ENCODE measurements around the gene TNNT3.
"Not testable (repeated sequence)": the region's sequence is repeated elsewhere in the genome, so short reads cannot be mapped to it uniquely, and the experiment has no call there.

Gene TNNT3

DNA sequence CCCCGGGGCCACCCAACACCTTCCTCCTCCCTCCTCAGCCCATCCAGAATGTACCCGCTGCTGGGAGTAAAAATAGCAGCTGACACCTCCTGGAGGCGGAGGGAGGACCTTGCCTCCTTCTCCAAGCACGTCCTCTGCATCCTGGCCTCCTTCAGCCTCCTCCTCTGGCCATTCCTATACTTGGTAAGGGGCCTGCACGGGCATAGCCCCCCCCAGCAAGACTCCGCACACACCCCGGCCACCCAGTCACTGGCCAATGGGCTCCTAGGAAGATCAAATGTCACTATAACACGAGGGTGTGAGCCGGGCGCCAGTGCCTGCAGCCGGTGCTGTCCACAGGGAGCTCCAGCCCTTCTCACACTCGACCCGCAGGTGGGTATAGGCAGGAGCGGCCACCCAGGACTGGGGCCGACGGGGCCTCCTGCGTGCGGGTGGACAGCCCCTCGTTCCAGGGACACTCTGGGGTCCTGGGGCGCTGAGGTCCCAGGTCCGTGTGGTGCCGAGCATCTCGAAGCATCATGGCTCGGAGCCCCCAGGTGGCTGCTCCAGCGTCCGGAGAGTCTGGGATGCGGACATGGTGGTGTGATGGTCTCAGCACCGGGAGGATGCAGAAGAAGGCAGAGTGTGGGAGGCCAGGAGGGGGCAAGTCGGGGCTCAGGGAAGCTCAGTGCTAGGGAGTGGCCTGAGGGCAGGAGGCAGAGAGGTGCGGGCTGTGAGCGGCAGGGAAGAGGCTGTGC, at the start of gene TNNT3:
Gene TNNT3 (plus strand): TSS at position 313 of the 737 bp plus-strand sequence. CDS start 3,172 bp downstream, outside the sequence.
- no peak for DNase-seq (ENCODE audit: low read depth in 2 of 2)

DNA sequence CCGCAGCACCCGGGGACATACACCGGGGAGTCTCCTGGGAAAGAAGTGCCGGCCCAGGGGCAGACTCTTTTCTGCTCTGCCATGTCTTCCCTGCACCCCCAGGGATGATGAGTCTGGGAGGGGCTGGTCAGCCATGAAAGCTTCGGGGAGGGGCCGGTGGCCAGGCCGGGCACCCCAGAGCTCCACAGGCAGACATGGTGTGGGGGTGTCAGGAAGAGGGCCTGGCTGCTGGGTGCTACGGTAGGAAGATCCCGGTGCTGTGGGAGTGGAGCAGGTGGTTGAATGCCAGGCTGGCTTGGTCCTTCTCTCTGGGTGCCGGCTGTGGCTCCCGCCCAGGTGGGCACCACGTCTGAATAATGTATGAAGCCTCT, 49.2 kb upstream of the TNNT3 start:
- DNase-seq (ENCODE audit: low read depth in 2 of 2): no peak

DNA sequence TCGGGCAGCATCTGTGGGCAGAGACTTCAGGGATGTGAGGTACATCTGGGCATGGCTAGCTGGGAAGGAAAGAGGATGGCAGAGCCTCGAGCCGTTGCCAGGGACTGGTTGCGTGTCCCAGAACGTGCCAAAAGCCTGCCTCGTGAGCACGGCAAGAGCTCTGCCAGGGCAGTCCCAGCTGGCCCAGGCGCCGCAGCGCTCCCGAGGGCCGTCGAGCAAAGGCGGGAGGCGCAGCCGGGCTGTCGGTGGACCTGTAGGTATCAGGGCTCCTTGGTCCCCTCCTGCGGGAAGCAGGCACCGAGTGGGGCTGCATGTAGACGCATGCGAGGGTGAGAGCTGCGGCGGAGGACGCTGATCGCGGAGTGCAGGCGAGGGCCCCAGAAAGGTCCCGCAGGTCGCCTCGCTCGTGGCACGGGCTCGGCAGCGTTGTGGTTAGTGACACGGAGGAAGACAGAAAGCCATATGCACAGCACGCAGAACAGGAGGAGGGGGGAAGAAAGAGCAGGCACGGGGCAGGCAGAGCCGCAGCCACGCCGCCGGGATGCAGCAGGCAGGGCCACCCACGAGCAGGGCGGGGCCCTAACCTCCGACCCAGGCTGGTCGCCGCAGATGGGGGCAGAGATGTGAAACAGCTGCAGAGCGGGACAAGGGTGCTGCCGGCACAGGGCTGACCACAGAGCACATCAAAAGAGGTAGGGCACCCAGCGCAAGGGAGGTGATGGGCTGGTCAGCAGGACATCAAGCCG, 48.6 kb upstream of the TNNT3 start:
- DNase-seq (ENCODE audit: low read depth in 2 of 2): no peak

DNA sequence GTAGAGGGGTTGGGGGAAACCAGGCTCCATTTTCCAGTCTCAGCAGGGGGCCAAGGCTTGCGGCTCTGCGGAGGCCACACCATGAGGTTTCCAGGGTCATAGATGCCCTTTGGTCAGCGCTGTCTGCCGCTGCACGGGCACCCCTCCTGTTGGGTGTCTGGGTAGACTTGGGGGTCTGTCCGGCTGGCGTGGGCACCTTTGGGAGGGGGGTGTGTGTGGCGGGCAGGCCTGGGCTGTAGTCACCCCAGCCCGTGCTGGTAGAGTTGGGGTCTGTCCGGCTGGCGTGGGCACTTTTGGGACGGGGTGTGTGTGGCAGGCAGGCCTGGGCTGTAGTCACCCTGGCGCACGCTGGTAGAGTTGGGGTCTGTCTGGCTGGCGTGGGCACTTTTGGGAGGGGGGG, 48.0 kb upstream of the TNNT3 start:
- no peak for DNase-seq (ENCODE audit: low read depth in 2 of 2)

DNA sequence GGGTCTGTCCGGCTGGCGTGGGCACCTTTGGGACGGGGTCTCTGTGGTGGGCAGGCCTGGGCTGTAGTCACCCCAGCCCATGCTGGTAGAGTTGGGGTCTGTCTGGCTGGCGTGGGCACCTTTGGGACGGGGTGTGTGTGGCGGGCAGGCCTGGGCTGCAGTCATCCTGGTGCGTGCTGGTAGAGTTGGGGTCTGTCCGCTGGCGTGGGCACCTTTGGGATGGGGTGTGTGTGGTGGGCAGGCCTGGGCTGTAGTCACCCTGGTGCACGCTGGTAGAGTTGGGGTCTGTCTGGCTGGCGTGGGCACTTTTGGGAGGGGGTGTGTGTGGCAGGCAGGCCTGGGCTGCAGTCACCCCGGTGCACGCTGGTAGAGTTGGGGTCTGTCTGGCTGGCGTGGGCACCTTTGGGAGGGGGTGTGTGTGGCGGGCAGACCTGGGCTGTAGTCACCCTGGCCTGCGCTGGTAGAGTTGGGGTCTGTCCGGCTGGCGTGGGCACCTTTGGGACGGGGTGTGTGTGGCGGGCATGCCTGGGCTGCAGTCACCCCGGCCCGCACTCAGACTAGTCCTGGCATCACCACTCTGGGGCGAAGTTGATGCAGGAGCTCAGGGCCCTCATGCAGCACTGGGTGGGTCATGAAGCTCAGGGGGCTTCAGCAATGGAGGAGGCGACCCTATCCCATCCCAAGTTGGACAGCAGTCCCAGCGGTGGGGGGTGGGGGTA, 47.1 kb upstream of the TNNT3 start:
- DNase-seq (ENCODE audit: low read depth in 2 of 2): no peak

DNA sequence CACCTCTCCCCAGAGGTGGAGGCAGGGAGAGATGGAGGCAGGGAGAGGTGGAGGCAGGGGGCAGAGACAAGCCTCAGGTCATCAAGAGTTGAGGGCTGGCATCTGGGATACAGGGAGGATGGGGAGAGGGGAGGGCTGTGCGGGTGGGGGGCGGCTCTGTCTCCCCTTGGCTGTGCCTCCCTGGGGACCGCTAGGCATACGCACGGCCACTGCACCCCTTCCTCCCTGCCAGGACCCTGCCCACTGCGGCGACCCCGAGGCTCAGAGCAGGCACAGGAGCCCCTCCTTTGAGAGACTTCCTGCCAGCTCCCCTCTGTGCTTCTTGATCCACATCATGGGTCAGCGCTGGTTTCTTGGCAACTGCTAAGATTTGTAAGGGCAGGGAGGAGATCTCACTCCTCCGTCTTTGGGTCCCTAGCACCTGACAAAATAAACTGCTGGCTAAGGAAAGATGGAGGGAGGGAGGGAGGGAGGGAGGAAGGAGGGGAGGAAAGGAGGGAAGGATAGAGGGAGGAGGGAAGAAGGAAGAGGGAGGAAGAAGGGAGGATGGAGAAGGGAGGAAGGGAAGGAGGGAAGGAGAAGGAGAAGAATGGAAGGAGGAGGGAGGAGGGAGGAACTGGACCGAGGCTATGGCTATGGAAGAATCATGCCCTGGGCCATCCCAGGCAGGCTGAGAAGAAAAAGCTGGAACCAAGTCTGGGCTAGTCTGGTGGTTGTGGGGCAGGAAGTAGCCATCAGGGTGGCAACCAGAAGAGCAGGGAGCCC, 46.3 kb upstream of the TNNT3 start:
- DNase-seq (ENCODE audit: low read depth in 2 of 2): no peak

DNA sequence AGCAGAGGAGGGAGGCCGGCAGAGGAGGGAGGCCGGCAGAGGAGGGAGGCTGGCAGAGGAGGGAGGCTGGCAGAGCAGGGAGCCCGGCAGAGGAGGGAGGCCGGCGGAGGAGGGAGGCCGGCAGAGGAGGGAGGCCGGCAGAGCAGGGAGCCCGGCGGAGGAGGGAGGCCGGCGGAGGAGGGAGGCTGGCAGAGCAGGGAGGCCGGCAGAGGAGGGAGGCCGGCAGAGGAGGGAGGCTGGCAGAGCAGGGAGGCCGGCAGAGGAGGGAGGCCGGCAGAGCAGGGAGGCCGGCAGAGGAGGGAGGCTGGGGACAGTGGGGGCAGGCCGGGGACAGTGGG, 45.7 kb upstream of the TNNT3 start:
- not testable (repeated sequence) for DNase-seq (ENCODE audit: low read depth in 2 of 2)

DNA sequence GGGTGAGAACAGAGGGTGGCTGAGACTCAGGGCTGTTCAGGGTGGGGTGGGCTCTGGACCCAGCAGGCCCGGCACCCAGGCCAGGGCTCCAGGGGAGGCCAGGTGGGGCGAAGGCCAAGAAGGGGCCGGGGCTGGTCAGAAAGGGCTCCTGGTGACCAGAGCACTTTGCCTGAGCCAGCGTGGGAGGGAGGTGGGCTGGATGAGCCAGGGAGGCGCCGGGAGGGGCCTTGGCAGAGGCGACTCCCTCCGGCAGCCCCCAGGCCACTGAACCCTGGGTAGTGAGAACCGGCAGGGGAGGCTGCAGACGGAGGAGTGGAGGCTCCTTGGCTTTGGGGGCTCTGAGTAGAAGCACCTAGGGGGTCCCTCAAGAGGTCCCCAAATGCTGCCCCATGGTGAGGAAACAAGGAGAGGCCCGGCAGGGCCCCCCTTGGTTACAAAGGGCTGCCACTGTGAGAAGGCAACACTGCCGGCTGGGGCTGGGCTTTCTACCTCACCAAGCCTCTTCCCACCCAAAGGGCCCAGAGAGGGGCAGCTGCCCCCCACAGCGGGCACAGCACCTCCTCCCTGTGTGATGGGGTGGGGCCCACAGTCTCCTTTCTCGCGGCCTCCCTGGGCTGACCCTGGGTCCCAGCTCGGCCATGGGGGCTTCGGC, 44.9 kb upstream of the TNNT3 start:
- DNase-seq (ENCODE audit: low read depth in 2 of 2): not testable (repeated sequence)

DNA sequence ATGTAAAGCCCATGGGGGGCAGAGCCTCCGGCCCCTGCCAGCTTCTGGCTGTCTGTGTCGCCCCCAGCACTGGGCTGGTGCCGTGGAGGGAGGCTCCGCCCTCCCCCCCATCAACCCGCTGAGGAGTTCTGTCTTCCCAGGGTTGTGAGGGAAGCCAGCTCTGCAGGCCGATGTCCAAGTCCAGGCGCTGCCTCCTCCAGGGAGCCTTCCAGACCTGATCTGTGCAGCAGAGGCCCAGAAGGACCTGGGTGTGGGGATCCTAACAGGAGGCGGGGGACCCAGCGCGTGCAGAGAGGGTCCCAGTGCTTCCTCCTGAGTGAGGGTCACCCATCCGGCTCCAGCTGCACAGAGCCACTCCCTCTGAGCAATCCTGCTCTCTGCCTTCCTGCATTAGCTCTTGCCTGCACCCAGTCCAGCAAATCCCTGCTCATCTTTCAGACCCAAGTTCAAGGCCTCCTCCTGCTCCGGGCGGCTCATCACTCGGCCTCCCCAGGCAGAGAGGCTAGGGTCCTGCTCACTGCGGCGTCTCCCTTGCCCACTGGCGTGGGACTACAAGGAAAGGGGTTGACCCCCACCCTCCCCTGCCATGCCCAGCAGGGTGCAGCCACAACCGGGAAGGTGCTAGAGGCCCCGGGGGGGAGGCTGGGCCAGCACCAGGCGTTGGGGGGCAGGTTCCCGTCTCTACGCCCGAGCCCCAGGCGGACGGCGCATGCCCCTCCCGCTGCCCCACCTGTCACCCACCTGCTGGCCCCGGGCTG, 44.2 kb upstream of the TNNT3 start:
- DNase-seq (ENCODE audit: low read depth in 2 of 2): no peak

DNA sequence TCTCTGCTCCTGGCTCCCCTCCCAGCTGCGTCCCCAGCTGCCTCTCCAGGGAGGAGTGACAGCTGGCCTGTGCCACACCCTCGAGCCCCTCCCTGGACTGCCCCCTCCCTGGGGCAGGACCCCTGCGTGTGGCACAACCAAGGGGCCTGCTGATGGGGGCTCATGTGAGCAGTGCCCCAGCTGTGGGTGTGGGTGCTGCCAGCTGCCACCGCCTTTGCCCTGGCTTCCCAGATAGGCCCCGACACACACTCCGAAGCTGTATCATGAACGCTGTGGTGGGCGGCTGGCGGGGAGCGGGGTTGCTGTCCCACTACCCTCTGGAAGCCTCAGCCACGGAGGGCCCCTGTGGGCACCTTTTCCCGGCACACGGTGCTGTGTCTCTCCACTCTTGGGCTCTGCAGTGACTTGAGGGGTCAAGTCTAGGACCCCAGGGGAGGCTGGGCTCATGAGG, 43.6 kb upstream of the TNNT3 start:
- DNase-seq (ENCODE audit: low read depth in 2 of 2): not testable (repeated sequence)

DNA sequence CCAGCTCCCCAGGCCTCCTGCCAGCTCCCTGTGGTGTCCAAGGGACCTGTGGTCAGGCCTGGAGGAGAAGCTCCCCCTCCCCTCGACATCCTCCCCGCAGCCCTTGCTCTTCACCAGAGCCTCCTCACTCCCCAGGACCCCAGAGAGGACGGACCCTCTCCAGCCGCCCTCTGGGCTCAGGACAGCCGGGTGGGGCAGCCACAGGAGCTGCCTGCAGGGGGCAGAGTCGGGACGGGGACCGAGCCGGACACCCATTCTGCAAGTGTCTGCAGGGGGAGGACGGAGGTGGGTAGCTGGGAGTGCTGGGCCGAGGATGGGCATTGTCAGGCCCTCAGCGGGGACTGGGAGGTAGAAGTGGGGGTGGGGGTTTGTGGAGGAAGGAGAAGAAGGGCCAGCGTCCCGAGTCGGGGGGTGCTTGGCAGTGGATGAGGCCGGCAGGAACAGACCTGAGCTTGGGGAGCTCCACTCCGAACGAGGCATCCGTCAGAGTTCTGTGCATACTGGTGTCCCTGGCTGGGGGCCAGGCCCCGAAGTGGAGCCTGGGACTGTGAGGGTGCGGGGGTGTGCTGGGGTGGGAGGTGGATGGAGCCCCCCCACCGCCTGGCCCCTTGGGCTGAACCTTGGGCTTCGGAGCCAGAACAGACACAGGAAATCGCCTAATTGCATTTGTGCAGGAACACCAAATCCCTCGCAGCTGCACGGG, 43.0 kb upstream of the TNNT3 start:
- no peak for DNase-seq (ENCODE audit: low read depth in 2 of 2)

DNA sequence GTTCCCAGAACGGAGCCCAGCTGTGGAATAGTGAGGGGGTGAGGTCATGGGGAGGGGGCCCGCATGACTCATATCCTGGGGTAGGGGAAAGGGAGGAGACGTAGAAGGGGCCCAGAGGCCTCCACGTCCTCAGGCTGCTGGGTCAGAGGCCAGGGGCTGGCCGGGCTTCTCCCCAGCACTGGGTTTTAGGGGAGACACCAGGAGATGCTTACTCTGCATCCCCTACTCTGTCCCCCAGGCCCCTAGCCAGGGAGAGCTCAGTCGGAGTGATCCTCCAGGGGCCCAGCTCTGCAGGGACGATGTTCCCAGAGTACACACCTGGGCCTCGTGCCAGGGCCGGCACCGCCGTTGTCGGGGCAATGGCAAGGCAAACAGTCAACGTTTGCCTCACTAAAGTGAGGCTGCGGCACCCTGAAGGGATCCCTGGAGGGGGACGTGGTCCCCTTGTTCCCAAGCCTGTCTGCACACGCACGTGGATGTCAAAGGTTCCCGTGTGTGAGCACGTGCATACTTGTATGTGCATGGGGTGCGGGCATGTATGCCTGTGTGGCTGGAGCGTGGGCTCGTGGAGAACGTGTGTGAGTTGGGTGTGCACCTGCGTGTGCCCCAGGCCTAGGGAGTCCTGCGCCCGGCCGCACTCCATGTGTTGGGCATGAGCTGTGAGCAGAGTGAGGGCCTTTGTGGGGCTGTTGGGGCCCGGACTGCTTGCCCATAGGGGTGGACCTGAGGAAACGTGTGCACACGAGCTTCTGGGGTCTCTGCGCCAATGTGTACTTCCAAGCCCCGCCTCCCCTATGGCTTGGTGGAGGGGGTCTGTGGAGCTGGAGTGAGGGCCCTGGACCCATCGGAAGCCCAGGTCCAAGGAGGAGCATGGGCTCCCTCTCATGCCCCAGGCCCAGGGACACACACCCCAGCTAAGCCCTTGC, 42.0 kb upstream of the TNNT3 start:
- DNase-seq (ENCODE audit: low read depth in 2 of 2): no peak

DNA sequence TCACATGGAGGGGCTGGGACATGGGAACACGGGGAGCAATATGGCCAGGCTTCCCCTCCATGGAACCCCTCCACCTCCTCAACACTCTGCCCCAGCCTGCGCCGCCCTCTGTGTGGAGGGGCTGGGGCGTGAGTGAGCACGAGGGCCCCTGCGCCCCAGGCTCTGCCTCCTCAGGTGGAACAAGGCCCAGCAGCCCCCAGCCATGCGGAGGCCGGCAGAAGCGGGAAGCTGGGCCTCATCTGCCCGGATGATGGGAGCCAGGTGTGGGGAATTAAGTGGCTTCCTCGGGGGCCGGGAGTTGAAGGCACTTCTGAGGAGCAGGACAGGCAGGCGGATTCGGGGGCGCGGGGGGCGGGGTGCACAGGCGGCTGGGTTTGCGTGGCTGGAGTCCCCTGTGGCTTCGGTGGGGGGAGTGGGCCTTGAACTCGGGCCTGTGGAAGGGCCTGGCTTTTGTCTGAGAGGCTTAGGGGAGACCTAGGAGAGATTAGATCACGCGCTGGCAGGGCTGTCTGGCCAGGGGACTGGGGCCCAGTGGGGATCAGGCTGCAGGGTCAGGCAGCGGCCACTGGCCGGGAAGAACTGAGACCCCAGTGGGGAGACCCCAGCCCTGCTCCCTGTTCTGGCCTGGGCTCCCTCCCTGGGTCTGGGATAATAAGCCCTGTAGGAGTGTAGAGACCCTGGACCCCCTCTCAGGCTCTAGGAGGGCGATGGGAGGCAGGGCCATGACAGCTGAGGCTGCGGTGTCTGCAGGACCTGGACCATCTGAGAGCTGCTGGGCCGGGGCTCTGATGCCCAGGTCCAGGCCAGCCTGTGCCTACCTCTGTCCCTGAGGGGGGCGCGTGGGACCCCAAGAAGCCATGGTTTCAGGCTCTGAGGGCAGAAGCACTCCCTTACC, 41.1 kb upstream of the TNNT3 start:
- no peak for DNase-seq (ENCODE audit: low read depth in 2 of 2)

DNA sequence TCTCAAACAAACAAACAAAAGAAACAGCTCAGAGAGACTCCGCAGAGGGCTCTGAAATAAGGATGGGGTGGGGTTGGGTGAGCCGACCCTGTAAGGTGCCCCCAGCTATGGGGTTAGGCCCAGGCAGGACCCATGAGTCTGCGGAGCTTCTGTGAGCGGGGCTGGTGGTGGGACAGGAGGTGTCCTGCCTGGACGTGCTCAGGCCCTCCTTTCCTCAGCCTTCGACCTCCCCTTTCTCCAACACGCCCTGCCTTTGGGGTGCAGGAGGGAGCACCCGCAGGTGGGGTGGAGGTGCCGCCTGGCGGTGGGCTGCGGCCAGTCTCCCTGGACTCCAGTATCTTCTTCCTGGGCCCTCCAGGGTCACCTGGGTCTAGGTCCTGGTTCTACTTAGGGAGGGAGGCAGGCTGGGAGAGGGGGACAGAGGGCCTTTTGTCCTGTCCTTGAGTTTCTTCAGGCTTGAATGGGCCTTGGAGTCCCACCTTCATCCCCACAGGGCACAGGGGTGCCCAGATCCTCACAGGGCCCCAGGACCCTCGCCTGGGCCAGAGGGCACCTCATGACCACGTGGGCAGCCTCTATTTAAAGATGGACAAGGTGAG, 40.1 kb upstream of the TNNT3 start:
- DNase-seq (ENCODE audit: low read depth in 2 of 2): no peak

DNA sequence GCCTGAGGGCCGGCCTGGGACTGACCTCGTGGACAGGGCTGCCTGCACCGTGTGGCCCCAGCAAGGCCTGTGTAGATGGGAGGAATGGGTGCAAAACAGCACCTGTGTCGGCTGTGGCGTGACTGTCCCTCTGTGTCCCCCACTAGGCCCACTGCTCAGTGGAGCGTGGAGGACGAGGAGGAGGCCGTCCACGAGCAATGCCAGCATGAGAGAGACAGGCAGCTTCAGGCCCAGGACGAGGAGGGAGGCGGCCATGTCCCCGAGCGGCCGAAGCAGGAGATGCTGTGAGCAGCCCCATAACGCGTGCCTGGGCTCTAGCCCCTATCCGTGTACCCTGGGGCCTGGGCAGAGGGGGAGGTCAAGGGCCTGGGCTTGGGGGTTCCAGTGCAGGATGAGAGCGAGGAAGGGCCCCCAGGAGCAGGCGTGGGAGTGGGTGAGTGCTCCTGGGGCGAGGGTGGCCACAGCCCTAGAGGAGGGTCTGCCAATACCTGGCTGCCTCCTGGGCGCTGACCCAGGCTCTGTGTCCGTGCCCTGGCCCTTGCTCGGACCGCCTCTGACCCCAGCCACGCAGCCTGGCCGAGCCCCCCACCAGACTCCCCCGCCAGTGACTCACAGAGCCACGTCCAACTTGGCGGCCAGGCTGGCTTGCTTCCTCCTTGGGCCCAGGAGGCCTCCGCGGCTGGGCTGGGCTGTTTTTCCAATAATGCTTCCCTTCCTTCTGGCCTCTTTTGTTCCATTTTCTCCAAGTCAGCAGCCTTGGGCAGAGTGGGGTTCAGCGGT, 39.4 kb upstream of the TNNT3 start:
- DNase-seq (ENCODE audit: low read depth in 2 of 2): no peak

DNA sequence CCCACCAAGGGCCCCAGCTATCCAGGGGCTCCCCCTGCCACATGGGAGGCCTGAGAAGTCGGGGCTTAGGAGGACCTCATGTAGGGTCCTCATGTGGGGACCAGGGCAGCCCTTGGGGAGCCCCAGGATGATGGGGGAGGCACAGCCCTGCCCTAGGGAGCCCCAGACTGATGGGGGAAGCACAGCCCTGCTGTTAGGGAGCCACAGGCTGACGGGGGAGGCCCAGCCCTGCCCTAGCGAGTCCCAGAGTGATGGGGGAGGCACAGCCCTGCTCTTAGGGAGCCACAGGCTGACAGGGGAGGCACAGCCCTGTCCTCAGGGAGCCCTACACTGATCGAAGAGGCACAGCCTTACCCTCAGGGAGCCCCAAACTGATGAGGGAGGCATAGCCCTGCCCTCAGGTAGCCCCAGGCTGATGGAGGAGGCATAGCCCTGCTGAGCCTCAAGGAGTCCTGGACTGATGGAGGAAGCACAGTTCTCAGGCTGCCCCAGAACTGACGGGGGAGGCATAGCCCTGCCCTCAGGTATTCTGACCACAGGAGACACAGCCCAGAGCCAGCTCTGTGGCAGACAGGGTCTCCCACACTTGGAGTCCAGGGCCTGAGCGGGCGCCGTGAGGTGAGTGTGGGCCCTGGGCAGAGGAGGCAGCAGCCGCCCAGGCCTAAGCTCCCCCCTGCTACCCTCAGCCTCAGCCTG, 38.6 kb upstream of the TNNT3 start:
- no peak for DNase-seq (ENCODE audit: low read depth in 2 of 2)

All from stimulated activated CD8-positive, alpha-beta memory T cell treated with anti-CD3 and anti-CD28 coated beads, Interleukin-2, amount 100 ng/mL, for 1 hour (primary cell).